T-cell (primary cell): Measurements from ENCODE around the gene DDX11. TPM values are rescaled to one million over a fixed set of nuclear protein-coding genes. Genes with fewer than 3 reads are reported as not detected.
"Not testable (repeated sequence)": the region's sequence is repeated elsewhere in the genome, so short reads cannot be mapped to it uniquely, and the experiment has no call there.

Experiments
- ATAC-seq, 4 experiments: fragments of 200-7000 bp in 3 of 4; fragments of 150-1000 bp in 1 of 4; cut with Tn5 transposase; replicated peaks in 1 of 4; 1 replicate in 3 of 4; 2 replicates in 1 of 4; pipeline ENCODE4 v1.10.0; 2021; ENCODE audit warnings: moderate library complexity in 3 of 4, mild to moderate bottlenecking in 2 of 4, moderate number of reproducible peaks in 1 of 4
- CTCF ChIA-PET, 2 donors: fragments of 300-600 bp; sonication (Branson Sonifier 250); formaldehyde crosslinking; loops; one replicate each; lab custom pipeline; 2022; ENCODE audit warnings: antibody characterized with exemption in 2 of 2; lab: Charles Lee
- POLR2A ChIA-PET, 2 donors: fragments of 300-600 bp; sonication (Branson Sonifier 250); formaldehyde crosslinking; loops; one replicate each; lab custom pipeline; 2022; ENCODE audit warnings: antibody characterized with exemption in 2 of 2; lab: Charles Lee
- DNase-seq, 35 experiments: peaks; one replicate each; pipeline versions ENCODE4 v3.0.0 to v3.0.0-alpha.2; 2013 to 2023
- H3K27ac ChIP-seq: one replicate; pipeline ENCODE4 v1.5.1; 2013; ENCODE audit warnings: low read length
- H3K27me3 ChIP-seq, 2 experiments: replicated peaks in 1 of 2; 1 replicate in 1 of 2; 2 replicates in 1 of 2; pipeline versions ENCODE4 v1.6.1 to v1.7.0; 2013; ENCODE audit warnings: low read length in 1 of 2, mixed read lengths in 1 of 2; ENCODE audit not compliant: control insufficient read depth in 2 of 2, insufficient read depth in 2 of 2; ENCODE audit errors: extremely low read depth in 1 of 2
- H3K36me3 ChIP-seq, 2 donors: 1 replicate in 1 of 2; 2 replicates in 1 of 2; pipeline versions ENCODE4 v1.6.1 to v1.7.0; 2013; ENCODE audit warnings: low read length in 1 of 2; ENCODE audit not compliant: control insufficient read depth in 2 of 2, insufficient read depth in 1 of 2; ENCODE audit errors: extremely low read depth in 1 of 2
- H3K4me1 ChIP-seq, 2 experiments: 1 replicate in 1 of 2; 2 replicates in 1 of 2; pipeline versions ENCODE4 v1.6.1 to v1.7.0; 2013; ENCODE audit warnings: low read length in 2 of 2, mixed read lengths in 1 of 2; ENCODE audit not compliant: insufficient read depth in 2 of 2, control insufficient read depth in 1 of 2; ENCODE audit errors: extremely low read depth in 1 of 2
- H3K4me3 ChIP-seq, 2 donors: 1 replicate in 1 of 2; 2 replicates in 1 of 2; pipeline versions ENCODE4 v1.5.1 to v1.7.0; 2013; ENCODE audit warnings: mild to moderate bottlenecking in 2 of 2, low read length in 1 of 2, moderate library complexity in 1 of 2; ENCODE audit not compliant: control insufficient read depth in 1 of 2; ENCODE audit errors: extremely low read depth in 1 of 2
- H3K9me3 ChIP-seq: 2 replicates; pipeline ENCODE4 v1.7.0; 2013
- H3K27ac Mint-ChIP-seq, 2 donors: one replicate each; pipeline ENCODE4 v1.8.0; 2020 to 2021; ENCODE audit warnings: mild to moderate bottlenecking in 2 of 2, mixed read lengths in 2 of 2
- H3K27me3 Mint-ChIP-seq, 2 donors: one replicate each; pipeline ENCODE4 v1.8.0; 2021 to 2022; ENCODE audit warnings: mixed read lengths in 2 of 2
- H3K36me3 Mint-ChIP-seq: one replicate; pipeline ENCODE4 v1.8.0; 2021; ENCODE audit warnings: mixed read lengths
- H3K4me1 Mint-ChIP-seq, 3 donors: one replicate each; pipeline ENCODE4 v1.8.0; 2020 to 2022; ENCODE audit warnings: mixed read lengths in 3 of 3, mild to moderate bottlenecking in 1 of 3
- H3K4me3 Mint-ChIP-seq, 3 donors: one replicate each; pipeline ENCODE4 v1.8.0; 2020 to 2022; ENCODE audit warnings: mild to moderate bottlenecking in 3 of 3, mixed read lengths in 3 of 3, moderate library complexity in 3 of 3
- H3K9me3 Mint-ChIP-seq, 3 donors: one replicate each; pipeline ENCODE4 v1.8.0; 2020 to 2022; ENCODE audit warnings: mixed read lengths in 3 of 3
- WGBS: methylation state at CpG from one replicate; pipeline ENCODE4 v1.1.5; 2013; ENCODE audit warnings: missing lambda C conversion rate; ENCODE audit not compliant: insufficient coverage; 5-methylcytosine and 5-hydroxymethylcytosine counted together
- total RNA-seq, 35 experiments: library from RNA in 6 of 35; stranded (reverse) in 6 of 35; fragments of 120-200 nt in 1 of 35; gene quantifications; one replicate each; pipeline versions ENCODE4 v1.2.1 to v1.2.4 and lab custom pipeline; 2013 to 2026

DDX11 gene
- total RNA-seq, 5 donors from 2014 or later (not counting 1 experiment from before 2014, with no cell fraction given): 80.9 to 123 (median 108) TPM

DNA sequence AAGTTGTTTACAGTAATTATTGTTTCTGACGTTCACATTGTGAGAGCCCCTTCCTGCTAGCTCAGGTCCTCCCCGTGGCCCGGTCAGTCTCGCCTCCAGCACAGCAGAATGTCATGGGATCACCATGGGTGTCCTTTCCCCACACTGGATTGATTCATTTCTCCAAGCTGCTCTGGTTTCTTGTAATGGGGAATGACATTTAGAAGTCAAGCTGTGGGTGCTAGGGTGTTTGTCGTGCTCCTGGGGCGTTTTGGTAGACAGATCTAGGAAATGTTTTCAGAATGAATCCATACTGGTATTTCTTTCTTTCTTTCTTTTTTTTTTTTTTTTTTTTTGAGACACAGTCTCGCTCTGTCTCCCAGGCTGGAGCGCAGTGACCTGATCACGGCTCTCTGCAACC is 25.1 kb downstream of the DDX11 start:
- H3K4me1 ChIP-seq, CTCF ChIA-PET, H3K4me3 ChIP-seq, H3K27ac ChIP-seq, DNase-seq, H3K9me3 ChIP-seq, H3K27me3 Mint-ChIP-seq, H3K27ac Mint-ChIP-seq, H3K4me3 Mint-ChIP-seq, H3K9me3 Mint-ChIP-seq, H3K4me1 Mint-ChIP-seq, ATAC-seq, POLR2A ChIA-PET, H3K27me3 ChIP-seq: not testable (repeated sequence)
- H3K36me3 Mint-ChIP-seq: peaks cover 42% of the 10 kb centered on the region
- peaks cover 4 to 28% of the 10 kb centered on the region in 2 donors for H3K36me3 ChIP-seq
- 94% methylated on average over 4 of the region's 9 CpGs for WGBS

DNA sequence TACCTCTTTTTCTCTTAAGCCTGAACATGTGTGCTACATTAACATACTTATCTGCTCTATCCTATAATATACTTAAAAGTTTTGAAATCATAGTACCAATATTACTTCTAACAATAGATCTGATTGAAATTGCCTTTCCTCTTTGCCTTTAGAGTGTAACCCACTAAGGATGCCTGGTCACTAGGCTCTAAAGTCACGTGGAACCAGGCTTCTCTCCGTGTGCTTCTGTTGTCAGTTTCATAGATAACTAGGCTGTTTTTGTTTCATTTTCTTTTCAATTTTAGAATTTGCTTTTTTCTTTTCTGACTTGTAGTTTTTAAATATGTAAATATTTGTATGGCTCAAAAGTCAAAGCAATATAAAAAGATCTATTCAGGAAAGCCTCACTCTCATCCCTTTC is 25.8 kb downstream of the DDX11 start:
- H3K36me3 Mint-ChIP-seq: peaks cover 43% of the 10 kb centered on the region
- H3K27me3 Mint-ChIP-seq, H3K27ac ChIP-seq, H3K9me3 ChIP-seq, H3K4me3 Mint-ChIP-seq, H3K4me1 Mint-ChIP-seq, DNase-seq, H3K4me1 ChIP-seq, H3K9me3 Mint-ChIP-seq, POLR2A ChIA-PET, ATAC-seq, H3K27ac Mint-ChIP-seq, H3K27me3 ChIP-seq, H3K4me3 ChIP-seq, CTCF ChIA-PET: not testable (repeated sequence)
- H3K36me3 ChIP-seq: peaks cover 4 to 28% of the 10 kb centered on the region in 2 donors
- no CpG with 5 or more reads among the region's 2 CpGs for WGBS

DNA sequence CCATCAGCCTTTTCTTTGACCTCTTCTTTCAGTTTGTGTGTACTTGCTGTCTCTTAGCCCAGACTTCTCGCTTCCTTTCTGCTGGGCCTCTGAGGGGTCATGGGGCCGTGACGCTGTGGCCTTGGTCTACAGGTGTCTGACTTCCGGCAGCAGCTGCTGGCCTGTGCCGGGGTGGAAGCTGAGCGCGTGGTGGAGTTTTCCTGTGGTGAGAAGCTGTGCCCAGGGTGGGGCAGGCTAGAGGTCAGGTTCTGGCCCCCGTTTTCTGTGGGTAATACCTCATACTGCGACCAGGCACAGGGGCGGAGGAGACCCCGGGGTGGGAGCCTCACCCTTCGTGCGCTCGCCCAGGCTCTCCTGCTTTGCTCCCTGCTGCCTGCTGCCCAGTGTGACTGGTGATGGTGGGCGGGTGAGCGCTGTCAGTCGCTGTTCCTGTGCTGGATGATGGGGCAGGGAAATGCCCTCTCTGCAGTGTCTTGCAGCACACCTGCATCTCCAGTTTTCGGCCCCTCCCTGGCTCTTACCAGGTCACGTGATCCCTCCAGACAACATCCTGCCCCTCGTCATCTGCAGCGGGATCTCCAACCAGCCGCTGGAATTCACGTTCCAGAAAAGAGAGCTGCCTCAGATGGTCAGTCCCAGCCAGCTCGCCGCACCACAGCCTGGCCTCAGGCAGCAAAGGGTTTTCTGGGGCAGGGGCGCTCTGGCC is 27.0 kb downstream of the DDX11 start:
- H3K4me3 Mint-ChIP-seq, H3K27ac ChIP-seq, H3K27ac Mint-ChIP-seq, POLR2A ChIA-PET, H3K4me1 Mint-ChIP-seq, H3K9me3 Mint-ChIP-seq, H3K4me3 ChIP-seq, H3K27me3 Mint-ChIP-seq, ATAC-seq, H3K27me3 ChIP-seq, H3K9me3 ChIP-seq, CTCF ChIA-PET, H3K4me1 ChIP-seq, DNase-seq: not testable (repeated sequence)
- 94% methylated on average over 14 of the region's 26 CpGs for WGBS
- H3K36me3 ChIP-seq: peaks cover 4 to 27% of the 10 kb centered on the region in 2 donors
- H3K36me3 Mint-ChIP-seq: peaks cover 34% of the 10 kb centered on the region

DNA sequence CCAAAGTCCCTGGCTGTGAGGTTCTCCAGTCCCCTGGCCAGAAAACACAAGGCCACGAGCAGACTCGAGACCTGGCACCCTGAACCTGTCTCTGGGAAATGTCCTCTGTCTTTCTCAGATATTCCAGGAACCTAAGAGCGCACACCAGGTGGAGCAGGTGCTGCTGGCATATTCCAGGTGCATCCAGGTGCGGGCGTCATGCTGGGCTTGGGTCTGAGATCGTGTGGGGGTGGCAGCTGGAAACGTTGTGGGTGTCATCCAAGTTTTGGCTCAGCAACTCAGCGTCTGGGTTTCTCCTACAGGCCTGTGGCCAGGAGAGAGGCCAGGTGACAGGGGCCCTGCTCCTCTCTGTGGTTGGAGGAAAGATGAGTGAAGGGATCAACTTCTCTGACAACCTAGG is 28.5 kb downstream of the DDX11 start:
- peaks cover 26% of the 10 kb centered on the region for H3K36me3 Mint-ChIP-seq
- H3K4me1 Mint-ChIP-seq, POLR2A ChIA-PET, H3K9me3 Mint-ChIP-seq, H3K27me3 ChIP-seq, H3K4me3 ChIP-seq, DNase-seq, ATAC-seq, H3K4me1 ChIP-seq, H3K27ac ChIP-seq, H3K4me3 Mint-ChIP-seq, H3K27ac Mint-ChIP-seq, H3K27me3 Mint-ChIP-seq, CTCF ChIA-PET, H3K9me3 ChIP-seq: not testable (repeated sequence)
- peaks cover 4 to 19% of the 10 kb centered on the region in 2 donors for H3K36me3 ChIP-seq
- WGBS: 81% methylated on average over 7 of the region's 8 CpGs

DNA sequence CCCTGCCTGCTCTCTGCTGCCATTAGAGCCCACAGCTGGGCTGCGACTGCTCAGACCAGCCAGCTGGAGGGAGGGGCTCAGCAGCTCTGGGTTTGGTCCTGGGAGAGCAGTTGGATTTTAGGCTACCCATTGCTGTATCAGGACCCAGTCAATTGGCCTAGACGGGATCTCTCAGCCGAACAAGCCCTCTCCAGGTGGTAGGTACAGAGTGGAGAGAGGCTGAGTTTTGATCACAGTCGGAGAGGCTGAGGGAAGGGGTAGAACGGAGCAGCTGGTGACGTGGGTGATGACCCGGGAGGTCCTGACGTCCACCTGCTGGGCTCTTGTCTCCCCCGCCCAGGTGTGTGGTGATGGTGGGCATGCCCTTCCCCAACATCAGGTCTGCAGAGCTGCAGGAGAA is 28.9 kb downstream of the DDX11 start:
- H3K27me3 ChIP-seq, H3K9me3 ChIP-seq, ATAC-seq, H3K4me1 ChIP-seq, H3K9me3 Mint-ChIP-seq, H3K27ac Mint-ChIP-seq, H3K4me3 Mint-ChIP-seq, H3K27ac ChIP-seq, DNase-seq, H3K27me3 Mint-ChIP-seq, POLR2A ChIA-PET, H3K4me1 Mint-ChIP-seq, H3K4me3 ChIP-seq, CTCF ChIA-PET: not testable (repeated sequence)
- 100% methylated on average over 2 of the region's 9 CpGs for WGBS
- H3K36me3 Mint-ChIP-seq: peaks cover 25% of the 10 kb centered on the region
- peaks cover 4 to 19% of the 10 kb centered on the region in 2 donors for H3K36me3 ChIP-seq

DNA sequence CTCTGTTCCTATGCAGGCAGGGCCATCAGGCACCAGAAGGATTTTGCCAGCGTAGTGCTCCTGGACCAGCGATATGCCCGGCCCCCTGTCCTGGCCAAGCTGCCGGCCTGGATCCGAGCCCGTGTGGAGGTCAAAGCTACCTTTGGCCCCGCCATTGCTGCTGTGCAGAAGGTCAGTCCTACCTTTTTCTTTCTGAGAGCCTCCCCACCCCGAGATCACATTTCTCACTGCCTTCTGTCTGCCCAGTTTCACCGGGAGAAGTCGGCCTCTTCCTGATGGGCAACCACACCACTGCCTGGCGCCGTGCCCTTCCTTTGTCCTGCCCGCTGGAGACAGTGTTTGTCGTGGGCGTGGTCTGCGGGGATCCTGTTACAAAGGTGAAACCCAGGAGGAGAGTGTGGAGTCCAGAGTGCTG is 29.9 kb downstream of the DDX11 start:
- H3K4me3 ChIP-seq, ATAC-seq, H3K4me1 Mint-ChIP-seq, POLR2A ChIA-PET, H3K9me3 ChIP-seq, H3K4me3 Mint-ChIP-seq, H3K27me3 ChIP-seq, H3K9me3 Mint-ChIP-seq, H3K27ac ChIP-seq, DNase-seq, H3K27me3 Mint-ChIP-seq, H3K27ac Mint-ChIP-seq, H3K4me1 ChIP-seq, CTCF ChIA-PET: not testable (repeated sequence)
- WGBS: 95% methylated on average over 7 of the region's 16 CpGs
- H3K36me3 Mint-ChIP-seq: peaks cover 25% of the 10 kb centered on the region
- H3K36me3 ChIP-seq: peaks cover 4 to 17% of the 10 kb centered on the region in 2 donors

DNA sequence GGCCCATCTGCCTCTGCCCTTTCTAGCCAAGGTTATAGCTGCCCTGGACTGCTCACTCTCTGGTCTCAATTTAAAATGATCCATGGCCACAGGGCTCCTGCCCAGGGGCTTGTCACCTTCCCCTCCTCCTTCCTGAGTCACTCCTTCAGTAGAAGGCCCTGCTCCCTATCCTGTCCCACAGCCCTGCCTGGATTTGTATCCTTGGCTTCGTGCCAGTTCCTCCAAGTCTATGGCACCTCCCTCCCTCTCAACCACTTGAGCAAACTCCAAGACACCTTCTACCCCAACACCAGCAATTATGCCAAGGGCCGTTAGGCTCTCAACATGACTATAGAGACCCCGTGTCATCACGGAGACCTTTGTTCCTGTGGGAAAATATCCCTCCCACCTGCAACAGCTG is 30.6 kb downstream of the DDX11 start:
- 100% methylated on average over 2 of the region's 4 CpGs for WGBS
- CTCF ChIA-PET, H3K9me3 Mint-ChIP-seq: not testable (repeated sequence)

More for the DNA sequence above, 30.6 kb downstream of the DDX11 start:
- H3K4me1 Mint-ChIP-seq, ATAC-seq, H3K4me3 Mint-ChIP-seq, H3K4me1 ChIP-seq, H3K9me3 ChIP-seq, POLR2A ChIA-PET, DNase-seq, H3K27me3 ChIP-seq, H3K27ac ChIP-seq, H3K27ac Mint-ChIP-seq, H3K27me3 Mint-ChIP-seq, H3K4me3 ChIP-seq: not testable (repeated sequence)
- peaks cover 4 to 17% of the 10 kb centered on the region in 2 donors for H3K36me3 ChIP-seq
- peaks cover 22% of the 10 kb centered on the region for H3K36me3 Mint-ChIP-seq
